Omental fat pad (tissue), 4 donors: ENCODE data around the gene RNF14. TPM values are rescaled to one million over a fixed set of nuclear protein-coding genes. Genes with fewer than 3 reads are reported as not detected.

Experiments
- ATAC-seq: fragments of 150-250 bp; one replicate; pipeline ENCODE4 v1.9.1; 2016; ENCODE audit warnings: mild to moderate bottlenecking, moderate library complexity; ENCODE audit not compliant: low FRiP score
- DNase-seq: peaks from one replicate; pipeline ENCODE4 v3.0.0-alpha.2; 2019; ENCODE audit warnings: low spot score
- CTCF ChIP-seq, 3 donors: fragments of 450-650 bp; IDR thresholded peaks; one replicate each; pipeline ENCODE4 v1.5.1; 2016 to 2017; ENCODE audit warnings: antibody characterized with exemption in 3 of 3, mild to moderate bottlenecking in 3 of 3, moderate library complexity in 2 of 3
- total RNA-seq, 4 donors: library from RNA; depleted of rRNA; stranded (reverse); fragments of >200 nt; gene quantifications; one replicate each; pipeline ENCODE4 v1.1.0, GENCODE V29; 2016

Gene RNF14
- total RNA-seq, 4 donors from 2014 or later: 47.3 to 107 (median 66.7) TPM

GRCh38 chr5:141978389-141978788 lies 9.5 kb downstream of the RNF14 start:
- ATAC-seq (no peak), DNase-seq (no peak)
- no peak for TF ChIP-seq CTCF (IDR thresholded peaks at IDR 0.05)

GRCh38 chr5:141982626-141983025 lies 13.7 kb downstream of the RNF14 start:
- no peak for DNase-seq
- TF ChIP-seq CTCF (IDR thresholded peaks at IDR 0.05): no peak
- ATAC-seq: no peak

GRCh38 chr5:141986072-141986471 lies 17.2 kb downstream of the RNF14 start:
- DNase-seq (no peak), ATAC-seq (no peak)
- no peak for TF ChIP-seq CTCF (IDR thresholded peaks at IDR 0.05)

GRCh38 chr5:141989720-141990119 lies 20.8 kb downstream of the RNF14 start:
- no peak for ATAC-seq
- TF ChIP-seq CTCF (IDR thresholded peaks at IDR 0.05): no peak

GRCh38 chr5:141992349-141992963 lies 23.6 kb downstream of the RNF14 start:
- TF ChIP-seq CTCF (IDR thresholded peaks at IDR 0.05): no peak
- DNase-seq (peak; percentile 93), ATAC-seq (peak; percentile 66)

More at GRCh38 chr5:141989720-141990119, 20.8 kb downstream of the RNF14 start:
- no peak for DNase-seq

- TF ChIP-seq CTCF (IDR thresholded peaks at IDR 0.05): no peak
- DNase-seq (no peak), ATAC-seq (no peak)
Observed at GRCh38 chr5:141994511-141995136, 25.7 kb downstream of the RNF14 start.

GRCh38 chr5:141995656-141996055 lies 26.8 kb downstream of the RNF14 start:
- ATAC-seq (no peak), DNase-seq (no peak)
- no peak for TF ChIP-seq CTCF (IDR thresholded peaks at IDR 0.05)
